Measurements from ENCODE around the gene GUCD1. TPM values are rescaled to one million over a fixed set of nuclear protein-coding genes. Genes with fewer than 3 reads are reported as not detected.

GUCD1 gene
- total and polyA plus RNA-seq, 2 of the 13 experiments (the other 11 are each of a cell fraction or from before 2014, with no cell fraction given) = 128 to 245 TPM

DNA sequence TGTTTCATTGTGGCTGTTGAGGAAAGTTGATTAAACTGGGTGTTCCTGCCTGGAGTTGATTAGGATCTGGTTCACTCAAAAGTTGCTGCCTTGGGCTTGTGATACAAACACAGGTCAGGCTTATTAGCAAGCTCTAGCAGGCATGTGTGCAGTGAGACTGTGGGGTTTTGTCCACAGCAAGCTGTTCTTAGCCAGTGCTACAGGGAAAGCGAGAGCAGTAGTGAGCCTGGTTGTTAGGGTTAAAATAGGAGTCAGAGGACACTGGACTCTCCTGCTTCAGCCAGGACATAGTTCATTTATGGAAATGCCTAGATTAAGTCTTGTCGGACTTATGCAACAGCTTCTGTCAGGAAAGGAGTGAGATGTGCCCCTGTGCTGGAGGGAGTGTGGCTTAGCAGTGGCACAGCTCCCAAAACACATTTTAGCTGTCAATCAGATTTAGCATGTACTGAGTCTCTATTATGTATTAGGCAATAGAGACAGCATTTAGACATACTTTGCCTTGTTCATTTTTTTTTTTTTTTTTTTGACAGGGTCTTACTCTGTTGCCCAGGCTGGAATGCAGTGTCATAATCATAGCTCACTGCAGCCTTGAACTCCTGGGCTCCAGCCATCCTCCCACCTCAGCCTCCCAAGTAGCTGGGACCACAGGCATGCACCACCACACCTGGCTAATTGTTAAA is 9.6 kb upstream of the GUCD1 start (continued):
- TF ChIP-seq, protein P1, sequence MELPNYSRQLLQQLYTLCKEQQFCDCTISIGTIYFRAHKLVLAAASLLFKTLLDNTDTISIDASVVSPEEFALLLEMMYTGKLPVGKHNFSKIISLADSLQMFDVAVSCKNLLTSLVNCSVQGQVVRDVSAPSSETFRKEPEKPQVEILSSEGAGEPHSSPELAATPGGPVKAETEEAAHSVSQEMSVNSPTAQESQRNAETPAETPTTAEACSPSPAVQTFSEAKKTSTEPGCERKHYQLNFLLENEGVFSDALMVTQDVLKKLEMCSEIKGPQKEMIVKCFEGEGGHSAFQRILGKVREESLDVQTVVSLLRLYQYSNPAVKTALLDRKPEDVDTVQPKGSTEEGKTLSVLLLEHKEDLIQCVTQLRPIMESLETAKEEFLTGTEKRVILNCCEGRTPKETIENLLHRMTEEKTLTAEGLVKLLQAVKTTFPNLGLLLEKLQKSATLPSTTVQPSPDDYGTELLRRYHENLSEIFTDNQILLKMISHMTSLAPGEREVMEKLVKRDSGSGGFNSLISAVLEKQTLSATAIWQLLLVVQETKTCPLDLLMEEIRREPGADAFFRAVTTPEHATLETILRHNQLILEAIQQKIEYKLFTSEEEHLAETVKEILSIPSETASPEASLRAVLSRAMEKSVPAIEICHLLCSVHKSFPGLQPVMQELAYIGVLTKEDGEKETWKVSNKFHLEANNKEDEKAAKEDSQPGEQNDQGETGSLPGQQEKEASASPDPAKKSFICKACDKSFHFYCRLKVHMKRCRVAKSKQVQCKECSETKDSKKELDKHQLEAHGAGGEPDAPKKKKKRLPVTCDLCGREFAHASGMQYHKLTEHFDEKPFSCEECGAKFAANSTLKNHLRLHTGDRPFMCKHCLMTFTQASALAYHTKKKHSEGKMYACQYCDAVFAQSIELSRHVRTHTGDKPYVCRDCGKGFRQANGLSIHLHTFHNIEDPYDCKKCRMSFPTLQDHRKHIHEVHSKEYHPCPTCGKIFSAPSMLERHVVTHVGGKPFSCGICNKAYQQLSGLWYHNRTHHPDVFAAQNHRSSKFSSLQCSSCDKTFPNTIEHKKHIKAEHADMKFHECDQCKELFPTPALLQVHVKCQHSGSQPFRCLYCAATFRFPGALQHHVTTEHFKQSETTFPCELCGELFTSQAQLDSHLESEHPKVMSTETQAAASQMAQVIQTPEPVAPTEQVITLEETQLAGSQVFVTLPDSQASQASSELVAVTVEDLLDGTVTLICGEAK (IDR thresholded peaks at IDR 0.05) = no peak
- TF ChIP-seq, protein P1 (CRISPR knock-in tag; IDR thresholded peaks at IDR 0.05) = no peak
- TF ChIP-seq HMG20B (CRISPR knock-in tag; conservative IDR thresholded peaks at IDR 0.05) (no peak), WIZ (CRISPR knock-in tag; IDR thresholded peaks at IDR 0.05) (no peak), SIX4 (CRISPR knock-in tag; IDR thresholded peaks at IDR 0.05) (peak; percentile 87), TSC22D2 (CRISPR knock-in tag; IDR thresholded peaks at IDR 0.05; ENCODE audit: borderline replicate concordance) (no peak), POGZ (CRISPR knock-in tag; IDR thresholded peaks at IDR 0.05) (no peak), ZNF703 (CRISPR knock-in tag; IDR thresholded peaks at IDR 0.05; ENCODE audit: borderline replicate concordance) (no peak), ZFP1 (CRISPR knock-in tag; IDR thresholded peaks at IDR 0.05) (no peak), ZSCAN21 (CRISPR knock-in tag; IDR thresholded peaks at IDR 0.05; ENCODE audit: borderline replicate concordance) (no peak), YEATS4 (CRISPR knock-in tag; IDR thresholded peaks at IDR 0.05; ENCODE audit: borderline replicate concordance) (no peak), PAF1 (CRISPR knock-in tag; IDR thresholded peaks at IDR 0.05) (no peak), CEBPB (IDR thresholded peaks at IDR 0.05; ENCODE audit: borderline replicate concordance, low read depth, low read length) (peak; percentile 68), EZH2 (conservative IDR thresholded peaks at IDR 0.05; ENCODE audit: low read depth, low read length) (no peak)
- TF ChIP-seq, protein P2, sequence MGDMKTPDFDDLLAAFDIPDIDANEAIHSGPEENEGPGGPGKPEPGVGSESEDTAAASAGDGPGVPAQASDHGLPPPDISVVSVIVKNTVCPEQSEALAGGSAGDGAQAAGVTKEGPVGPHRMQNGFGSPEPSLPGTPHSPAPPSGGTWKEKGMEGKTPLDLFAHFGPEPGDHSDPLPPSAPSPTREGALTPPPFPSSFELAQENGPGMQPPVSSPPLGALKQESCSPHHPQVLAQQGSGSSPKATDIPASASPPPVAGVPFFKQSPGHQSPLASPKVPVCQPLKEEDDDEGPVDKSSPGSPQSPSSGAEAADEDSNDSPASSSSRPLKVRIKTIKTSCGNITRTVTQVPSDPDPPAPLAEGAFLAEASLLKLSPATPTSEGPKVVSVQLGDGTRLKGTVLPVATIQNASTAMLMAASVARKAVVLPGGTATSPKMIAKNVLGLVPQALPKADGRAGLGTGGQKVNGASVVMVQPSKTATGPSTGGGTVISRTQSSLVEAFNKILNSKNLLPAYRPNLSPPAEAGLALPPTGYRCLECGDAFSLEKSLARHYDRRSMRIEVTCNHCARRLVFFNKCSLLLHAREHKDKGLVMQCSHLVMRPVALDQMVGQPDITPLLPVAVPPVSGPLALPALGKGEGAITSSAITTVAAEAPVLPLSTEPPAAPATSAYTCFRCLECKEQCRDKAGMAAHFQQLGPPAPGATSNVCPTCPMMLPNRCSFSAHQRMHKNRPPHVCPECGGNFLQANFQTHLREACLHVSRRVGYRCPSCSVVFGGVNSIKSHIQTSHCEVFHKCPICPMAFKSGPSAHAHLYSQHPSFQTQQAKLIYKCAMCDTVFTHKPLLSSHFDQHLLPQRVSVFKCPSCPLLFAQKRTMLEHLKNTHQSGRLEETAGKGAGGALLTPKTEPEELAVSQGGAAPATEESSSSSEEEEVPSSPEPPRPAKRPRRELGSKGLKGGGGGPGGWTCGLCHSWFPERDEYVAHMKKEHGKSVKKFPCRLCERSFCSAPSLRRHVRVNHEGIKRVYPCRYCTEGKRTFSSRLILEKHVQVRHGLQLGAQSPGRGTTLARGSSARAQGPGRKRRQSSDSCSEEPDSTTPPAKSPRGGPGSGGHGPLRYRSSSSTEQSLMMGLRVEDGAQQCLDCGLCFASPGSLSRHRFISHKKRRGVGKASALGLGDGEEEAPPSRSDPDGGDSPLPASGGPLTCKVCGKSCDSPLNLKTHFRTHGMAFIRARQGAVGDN (CRISPR knock-in tag; IDR thresholded peaks at IDR 0.05) = no peak
- TF ChIP-seq, protein P3, sequence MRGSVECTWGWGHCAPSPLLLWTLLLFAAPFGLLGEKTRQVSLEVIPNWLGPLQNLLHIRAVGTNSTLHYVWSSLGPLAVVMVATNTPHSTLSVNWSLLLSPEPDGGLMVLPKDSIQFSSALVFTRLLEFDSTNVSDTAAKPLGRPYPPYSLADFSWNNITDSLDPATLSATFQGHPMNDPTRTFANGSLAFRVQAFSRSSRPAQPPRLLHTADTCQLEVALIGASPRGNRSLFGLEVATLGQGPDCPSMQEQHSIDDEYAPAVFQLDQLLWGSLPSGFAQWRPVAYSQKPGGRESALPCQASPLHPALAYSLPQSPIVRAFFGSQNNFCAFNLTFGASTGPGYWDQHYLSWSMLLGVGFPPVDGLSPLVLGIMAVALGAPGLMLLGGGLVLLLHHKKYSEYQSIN (CRISPR knock-in tag; IDR thresholded peaks at IDR 0.05; ENCODE audit: borderline replicate concordance) = no peak
